ENCODE data around the gene ST8SIA6. TPM values are rescaled to one million over a fixed set of nuclear protein-coding genes. Genes with fewer than 3 reads are reported as not detected.
A peak's percentile ranks its signal among the peaks of the same experiment; 100 is the strongest.

The ST8SIA6 gene
- total and polyA plus RNA-seq, 9 of the 15 experiments (the other 6 are each of a cell fraction or from before 2014, with no cell fraction given): 0.69 to 6.7 (median 5.0) TPM

GRCh38 chr10:17394854-17395253 lies 59.5 kb downstream of the ST8SIA6 start (continued):
- no peak for TF ChIP-seq PBX2 (CRISPR knock-in tag; IDR thresholded peaks at IDR 0.05; ENCODE audit: low read depth)
- peak; percentile 72 for TF ChIP-seq PBX2 (tag; conservative IDR thresholded peaks at IDR 0.05; ENCODE audit: low read depth)
- TF ChIP-seq KLF1 (tag; IDR thresholded peaks at IDR 0.05): no peak
- no peak for TF ChIP-seq ZNF165 (CRISPR knock-in tag; IDR thresholded peaks at IDR 0.05; ENCODE audit: borderline replicate concordance)
- TF ChIP-seq HOXB6 (CRISPR knock-in tag; IDR thresholded peaks at IDR 0.05; ENCODE audit: borderline replicate concordance): no peak
- TF ChIP-seq, protein P1, sequence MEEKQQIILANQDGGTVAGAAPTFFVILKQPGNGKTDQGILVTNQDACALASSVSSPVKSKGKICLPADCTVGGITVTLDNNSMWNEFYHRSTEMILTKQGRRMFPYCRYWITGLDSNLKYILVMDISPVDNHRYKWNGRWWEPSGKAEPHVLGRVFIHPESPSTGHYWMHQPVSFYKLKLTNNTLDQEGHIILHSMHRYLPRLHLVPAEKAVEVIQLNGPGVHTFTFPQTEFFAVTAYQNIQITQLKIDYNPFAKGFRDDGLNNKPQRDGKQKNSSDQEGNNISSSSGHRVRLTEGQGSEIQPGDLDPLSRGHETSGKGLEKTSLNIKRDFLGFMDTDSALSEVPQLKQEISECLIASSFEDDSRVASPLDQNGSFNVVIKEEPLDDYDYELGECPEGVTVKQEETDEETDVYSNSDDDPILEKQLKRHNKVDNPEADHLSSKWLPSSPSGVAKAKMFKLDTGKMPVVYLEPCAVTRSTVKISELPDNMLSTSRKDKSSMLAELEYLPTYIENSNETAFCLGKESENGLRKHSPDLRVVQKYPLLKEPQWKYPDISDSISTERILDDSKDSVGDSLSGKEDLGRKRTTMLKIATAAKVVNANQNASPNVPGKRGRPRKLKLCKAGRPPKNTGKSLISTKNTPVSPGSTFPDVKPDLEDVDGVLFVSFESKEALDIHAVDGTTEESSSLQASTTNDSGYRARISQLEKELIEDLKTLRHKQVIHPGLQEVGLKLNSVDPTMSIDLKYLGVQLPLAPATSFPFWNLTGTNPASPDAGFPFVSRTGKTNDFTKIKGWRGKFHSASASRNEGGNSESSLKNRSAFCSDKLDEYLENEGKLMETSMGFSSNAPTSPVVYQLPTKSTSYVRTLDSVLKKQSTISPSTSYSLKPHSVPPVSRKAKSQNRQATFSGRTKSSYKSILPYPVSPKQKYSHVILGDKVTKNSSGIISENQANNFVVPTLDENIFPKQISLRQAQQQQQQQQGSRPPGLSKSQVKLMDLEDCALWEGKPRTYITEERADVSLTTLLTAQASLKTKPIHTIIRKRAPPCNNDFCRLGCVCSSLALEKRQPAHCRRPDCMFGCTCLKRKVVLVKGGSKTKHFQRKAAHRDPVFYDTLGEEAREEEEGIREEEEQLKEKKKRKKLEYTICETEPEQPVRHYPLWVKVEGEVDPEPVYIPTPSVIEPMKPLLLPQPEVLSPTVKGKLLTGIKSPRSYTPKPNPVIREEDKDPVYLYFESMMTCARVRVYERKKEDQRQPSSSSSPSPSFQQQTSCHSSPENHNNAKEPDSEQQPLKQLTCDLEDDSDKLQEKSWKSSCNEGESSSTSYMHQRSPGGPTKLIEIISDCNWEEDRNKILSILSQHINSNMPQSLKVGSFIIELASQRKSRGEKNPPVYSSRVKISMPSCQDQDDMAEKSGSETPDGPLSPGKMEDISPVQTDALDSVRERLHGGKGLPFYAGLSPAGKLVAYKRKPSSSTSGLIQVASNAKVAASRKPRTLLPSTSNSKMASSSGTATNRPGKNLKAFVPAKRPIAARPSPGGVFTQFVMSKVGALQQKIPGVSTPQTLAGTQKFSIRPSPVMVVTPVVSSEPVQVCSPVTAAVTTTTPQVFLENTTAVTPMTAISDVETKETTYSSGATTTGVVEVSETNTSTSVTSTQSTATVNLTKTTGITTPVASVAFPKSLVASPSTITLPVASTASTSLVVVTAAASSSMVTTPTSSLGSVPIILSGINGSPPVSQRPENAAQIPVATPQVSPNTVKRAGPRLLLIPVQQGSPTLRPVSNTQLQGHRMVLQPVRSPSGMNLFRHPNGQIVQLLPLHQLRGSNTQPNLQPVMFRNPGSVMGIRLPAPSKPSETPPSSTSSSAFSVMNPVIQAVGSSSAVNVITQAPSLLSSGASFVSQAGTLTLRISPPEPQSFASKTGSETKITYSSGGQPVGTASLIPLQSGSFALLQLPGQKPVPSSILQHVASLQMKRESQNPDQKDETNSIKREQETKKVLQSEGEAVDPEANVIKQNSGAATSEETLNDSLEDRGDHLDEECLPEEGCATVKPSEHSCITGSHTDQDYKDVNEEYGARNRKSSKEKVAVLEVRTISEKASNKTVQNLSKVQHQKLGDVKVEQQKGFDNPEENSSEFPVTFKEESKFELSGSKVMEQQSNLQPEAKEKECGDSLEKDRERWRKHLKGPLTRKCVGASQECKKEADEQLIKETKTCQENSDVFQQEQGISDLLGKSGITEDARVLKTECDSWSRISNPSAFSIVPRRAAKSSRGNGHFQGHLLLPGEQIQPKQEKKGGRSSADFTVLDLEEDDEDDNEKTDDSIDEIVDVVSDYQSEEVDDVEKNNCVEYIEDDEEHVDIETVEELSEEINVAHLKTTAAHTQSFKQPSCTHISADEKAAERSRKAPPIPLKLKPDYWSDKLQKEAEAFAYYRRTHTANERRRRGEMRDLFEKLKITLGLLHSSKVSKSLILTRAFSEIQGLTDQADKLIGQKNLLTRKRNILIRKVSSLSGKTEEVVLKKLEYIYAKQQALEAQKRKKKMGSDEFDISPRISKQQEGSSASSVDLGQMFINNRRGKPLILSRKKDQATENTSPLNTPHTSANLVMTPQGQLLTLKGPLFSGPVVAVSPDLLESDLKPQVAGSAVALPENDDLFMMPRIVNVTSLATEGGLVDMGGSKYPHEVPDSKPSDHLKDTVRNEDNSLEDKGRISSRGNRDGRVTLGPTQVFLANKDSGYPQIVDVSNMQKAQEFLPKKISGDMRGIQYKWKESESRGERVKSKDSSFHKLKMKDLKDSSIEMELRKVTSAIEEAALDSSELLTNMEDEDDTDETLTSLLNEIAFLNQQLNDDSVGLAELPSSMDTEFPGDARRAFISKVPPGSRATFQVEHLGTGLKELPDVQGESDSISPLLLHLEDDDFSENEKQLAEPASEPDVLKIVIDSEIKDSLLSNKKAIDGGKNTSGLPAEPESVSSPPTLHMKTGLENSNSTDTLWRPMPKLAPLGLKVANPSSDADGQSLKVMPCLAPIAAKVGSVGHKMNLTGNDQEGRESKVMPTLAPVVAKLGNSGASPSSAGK (IDR thresholded peaks at IDR 0.05): peak; percentile 59
- 0 out of 4 replicates have a peak, but pooled peaks of 1 of the 2 experiments have one; percentile 23 for TF ChIP-seq MNT (conservative IDR thresholded peaks at IDR 0.05)
- TF ChIP-seq CREB3L1 (IDR thresholded peaks at IDR 0.05; ENCODE audit: borderline replicate concordance, low read depth): no peak
- TF ChIP-seq CBFA2T2 (conservative IDR thresholded peaks at IDR 0.05): no peak
- peak; percentile 28; the same call in 1 of the 2 replicates for TF ChIP-seq TCF3 (CRISPR knock-in tag; IDR thresholded peaks at IDR 0.05)
- no peak for TF ChIP-seq NCOA1 (IDR thresholded peaks at IDR 0.05; ENCODE audit: low read depth)

All from K562 (cell line).